Breast epithelium (tissue), 3 donors: ENCODE data around the gene ANKRD53.

Experiments
- CTCF ChIP-seq, 3 donors: fragments of 450-650 bp; IDR thresholded peaks; one replicate each; pipeline ENCODE4 v1.5.1; 2016 to 2017; ENCODE audit warnings: antibody characterized with exemption in 3 of 3, mild to moderate bottlenecking in 3 of 3, moderate library complexity in 3 of 3
- POLR2AphosphoS5 ChIP-seq, 3 donors: sonication (generic); formaldehyde crosslinking; IDR thresholded peaks; one replicate each; pipeline ENCODE4 v1.6.1; 2017; ENCODE audit warnings: antibody characterized with exemption in 3 of 3

- TF ChIP-seq POLR2AphosphoS5 (IDR thresholded peaks at IDR 0.05) = no peak
- TF ChIP-seq CTCF (IDR thresholded peaks at IDR 0.05) = no peak
These were observed 3.8 kb upstream of the ANKRD53 start for GRCh38 chr2:70974592-70974991.
